GM10266 (cell line): ENCODE results near the gene POU6F2.

Experiments used
- DNase-seq: peaks from one replicate; pipeline ENCODE4 v3.0.0; 2012; ENCODE audit errors: extremely low spot score
- TF ChIP-seq, protein P1 (sequence below): IDR thresholded peaks from 2 replicates; pipeline ENCODE4 v1.5.1; 2012; ENCODE audit warnings: mild to moderate bottlenecking, low read depth; ENCODE audit not compliant: control insufficient read depth, insufficient read depth; ENCODE audit errors: missing control alignments

Gene POU6F2

DNA sequence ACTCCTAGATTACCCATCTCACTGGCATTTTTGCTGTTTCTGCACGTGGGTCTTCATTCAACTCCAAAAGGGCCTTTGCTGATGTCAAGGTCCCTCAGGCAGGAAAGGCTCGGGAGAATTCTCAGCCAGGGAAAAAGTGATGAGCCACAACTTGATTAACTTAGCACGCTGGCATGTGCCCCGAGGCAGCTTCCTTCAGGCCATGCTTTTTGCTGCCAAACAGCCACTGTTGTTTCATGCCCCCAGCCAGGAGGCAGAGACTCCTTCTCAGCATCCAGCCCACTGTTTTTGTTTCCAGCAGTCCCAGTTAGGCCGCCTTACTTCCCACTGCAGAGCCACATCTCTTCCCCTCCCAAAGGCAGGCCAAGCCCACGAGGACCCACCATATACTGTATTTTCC lies 322.0 kb downstream of the POU6F2 start:
- no peak for DNase-seq
- TF ChIP-seq, protein P1, sequence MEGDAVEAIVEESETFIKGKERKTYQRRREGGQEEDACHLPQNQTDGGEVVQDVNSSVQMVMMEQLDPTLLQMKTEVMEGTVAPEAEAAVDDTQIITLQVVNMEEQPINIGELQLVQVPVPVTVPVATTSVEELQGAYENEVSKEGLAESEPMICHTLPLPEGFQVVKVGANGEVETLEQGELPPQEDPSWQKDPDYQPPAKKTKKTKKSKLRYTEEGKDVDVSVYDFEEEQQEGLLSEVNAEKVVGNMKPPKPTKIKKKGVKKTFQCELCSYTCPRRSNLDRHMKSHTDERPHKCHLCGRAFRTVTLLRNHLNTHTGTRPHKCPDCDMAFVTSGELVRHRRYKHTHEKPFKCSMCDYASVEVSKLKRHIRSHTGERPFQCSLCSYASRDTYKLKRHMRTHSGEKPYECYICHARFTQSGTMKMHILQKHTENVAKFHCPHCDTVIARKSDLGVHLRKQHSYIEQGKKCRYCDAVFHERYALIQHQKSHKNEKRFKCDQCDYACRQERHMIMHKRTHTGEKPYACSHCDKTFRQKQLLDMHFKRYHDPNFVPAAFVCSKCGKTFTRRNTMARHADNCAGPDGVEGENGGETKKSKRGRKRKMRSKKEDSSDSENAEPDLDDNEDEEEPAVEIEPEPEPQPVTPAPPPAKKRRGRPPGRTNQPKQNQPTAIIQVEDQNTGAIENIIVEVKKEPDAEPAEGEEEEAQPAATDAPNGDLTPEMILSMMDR, result no peak

DNA sequence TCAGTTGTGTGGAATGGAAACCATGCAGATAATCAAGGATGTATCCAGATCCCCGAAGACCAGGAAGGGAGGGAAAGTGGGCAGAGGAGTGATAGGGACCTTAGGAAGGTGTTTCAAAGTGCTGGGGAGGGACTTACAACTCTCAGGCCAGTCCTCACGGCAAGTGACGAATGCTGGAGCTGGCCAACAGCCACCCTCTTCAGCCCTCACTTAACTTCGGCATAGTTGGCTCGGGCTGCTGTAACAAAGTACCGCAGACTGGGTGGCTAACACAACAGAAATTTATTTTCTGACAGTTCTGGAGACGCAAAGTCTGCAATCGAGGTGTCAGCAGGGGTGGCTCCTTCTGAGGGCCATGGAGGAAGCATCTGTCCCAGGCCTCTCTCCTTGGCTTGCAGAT lies 322.6 kb downstream of the POU6F2 start:
- TF ChIP-seq, protein P1, result no peak
- DNase-seq, result no peak

DNA sequence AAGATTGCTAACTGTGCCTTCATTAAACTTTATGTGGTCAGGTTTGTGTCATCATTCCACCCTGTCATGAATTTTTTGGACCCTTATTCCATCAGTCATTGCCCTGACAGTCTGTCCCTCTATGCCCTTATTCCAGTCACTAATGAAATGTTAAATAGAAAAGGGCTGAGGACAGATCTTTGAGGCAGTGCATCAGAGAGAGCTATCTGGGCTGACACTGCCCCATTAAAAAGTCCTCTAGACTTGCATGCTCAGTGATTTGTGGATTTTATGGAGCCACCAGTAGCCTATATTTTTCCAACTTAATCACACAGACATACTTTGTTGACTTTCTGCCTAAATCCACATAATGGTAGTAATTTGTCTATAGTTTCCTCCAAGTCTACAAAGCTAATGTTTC lies 323.8 kb downstream of the POU6F2 start:
- TF ChIP-seq, protein P1, result no peak
- DNase-seq, result no peak

DNA sequence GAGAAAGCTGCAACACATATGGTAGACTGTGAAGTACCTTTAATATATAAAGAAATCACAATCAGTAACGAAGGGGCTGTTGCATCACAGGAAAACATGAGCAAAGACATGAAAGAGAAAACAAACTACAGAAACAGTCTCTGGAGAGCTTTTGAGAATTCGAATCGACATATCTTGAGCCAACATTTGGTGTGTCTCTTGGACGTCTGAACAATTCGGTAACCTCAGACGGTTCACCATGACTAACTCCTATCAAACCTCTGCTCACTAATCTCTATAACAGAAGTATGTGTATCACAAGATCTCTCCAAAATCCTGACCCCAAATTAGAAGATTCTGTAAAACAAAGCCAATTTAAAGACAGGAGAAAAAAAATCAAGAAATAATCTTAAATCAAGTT lies 326.5 kb downstream of the POU6F2 start:
- TF ChIP-seq, protein P1, result no peak
- no peak for DNase-seq

DNA sequence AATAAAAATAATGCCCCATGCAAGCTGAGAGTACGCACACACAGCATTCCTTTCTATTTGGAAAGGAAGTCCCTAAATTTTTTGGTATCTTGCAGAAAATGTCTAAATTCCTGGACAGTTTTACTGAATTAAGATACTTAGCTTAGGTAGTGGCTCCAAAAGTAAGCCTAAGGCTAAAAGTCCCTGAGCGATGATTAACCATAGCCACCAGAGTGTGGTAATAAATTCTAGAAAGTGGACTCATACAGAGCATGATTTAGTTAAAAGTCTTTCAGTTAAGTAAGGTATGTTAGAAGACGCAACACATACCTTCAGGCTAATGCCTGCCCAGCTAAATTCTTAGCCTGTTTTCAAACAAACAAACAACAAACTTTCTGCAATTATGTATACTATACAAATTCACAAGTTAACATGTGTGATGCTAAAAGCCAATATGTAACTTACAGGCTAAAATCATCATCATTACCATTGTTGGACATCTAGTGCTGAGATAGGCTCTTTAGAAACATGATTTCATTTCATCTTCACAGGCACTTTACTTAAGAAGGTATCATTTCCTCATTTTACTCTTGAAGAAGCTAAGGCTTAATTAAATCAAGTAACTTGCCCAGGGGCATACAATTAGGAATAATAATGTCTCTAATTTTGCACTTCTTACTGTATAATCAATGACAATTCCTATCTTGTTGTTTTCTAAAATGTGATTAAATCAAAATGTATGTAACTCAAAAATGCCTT lies 327.1 kb downstream of the POU6F2 start:
- TF ChIP-seq, protein P1, result no peak
- no peak for DNase-seq

DNA sequence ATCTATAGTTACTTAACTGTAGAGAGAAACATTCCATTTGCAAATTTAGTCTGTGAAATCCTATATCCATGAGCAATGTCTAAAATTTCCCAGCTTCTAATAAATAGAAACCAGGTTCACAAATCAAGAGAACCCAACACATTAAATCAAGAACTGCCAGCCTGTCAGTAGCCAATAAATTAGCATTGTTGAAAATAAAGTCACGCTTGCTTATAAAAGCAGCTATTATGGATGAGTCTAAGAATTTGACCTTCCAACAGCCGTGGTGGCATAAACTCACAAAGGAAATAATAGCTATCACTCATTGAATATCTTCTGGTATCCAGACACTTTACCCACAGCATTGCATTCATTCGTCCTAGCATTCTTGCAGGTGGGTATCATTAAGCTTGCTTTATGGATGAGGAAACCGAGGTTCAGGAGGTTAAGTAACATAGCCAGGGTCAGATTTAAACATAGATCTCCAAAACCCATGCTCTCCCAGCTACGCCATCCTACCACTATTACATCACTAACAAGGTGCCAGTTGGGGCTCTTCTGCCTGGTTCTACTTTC lies 328.4 kb downstream of the POU6F2 start:
- TF ChIP-seq, protein P1, result no peak
- DNase-seq, result no peak

DNA sequence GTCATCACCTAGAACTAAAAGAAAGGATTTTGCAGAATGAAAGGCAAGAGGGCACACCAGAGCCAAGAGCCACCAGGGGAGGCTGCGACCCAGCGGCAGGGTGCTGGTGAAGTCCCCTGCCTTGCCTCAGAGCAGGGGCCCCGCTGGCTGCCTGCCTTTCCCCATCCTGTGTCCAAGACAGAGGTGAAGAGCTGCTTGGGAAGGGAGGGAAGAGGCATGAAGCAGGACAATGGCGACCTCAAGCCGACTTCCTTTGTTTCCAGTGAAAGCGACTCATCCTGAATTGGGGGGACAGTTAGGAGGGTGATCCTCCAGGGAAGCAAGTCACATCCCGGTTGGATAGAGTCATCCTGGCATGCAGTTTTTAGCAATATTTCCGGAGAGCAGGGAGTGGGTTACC lies 333.0 kb downstream of the POU6F2 start:
- TF ChIP-seq, protein P1, result no peak
- no peak for DNase-seq
